GM12801 (cell line): Measurements from ENCODE around the gene ATXN3.

ENCODE experiments used
- TF ChIP-seq, protein P1 (sequence below): IDR thresholded peaks from one replicate; pipeline ENCODE4 v1.5.1; 2011; ENCODE audit warnings: control low read depth; ENCODE audit not compliant: insufficient read length; ENCODE audit errors: extremely low read depth

The ATXN3 gene

DNA sequence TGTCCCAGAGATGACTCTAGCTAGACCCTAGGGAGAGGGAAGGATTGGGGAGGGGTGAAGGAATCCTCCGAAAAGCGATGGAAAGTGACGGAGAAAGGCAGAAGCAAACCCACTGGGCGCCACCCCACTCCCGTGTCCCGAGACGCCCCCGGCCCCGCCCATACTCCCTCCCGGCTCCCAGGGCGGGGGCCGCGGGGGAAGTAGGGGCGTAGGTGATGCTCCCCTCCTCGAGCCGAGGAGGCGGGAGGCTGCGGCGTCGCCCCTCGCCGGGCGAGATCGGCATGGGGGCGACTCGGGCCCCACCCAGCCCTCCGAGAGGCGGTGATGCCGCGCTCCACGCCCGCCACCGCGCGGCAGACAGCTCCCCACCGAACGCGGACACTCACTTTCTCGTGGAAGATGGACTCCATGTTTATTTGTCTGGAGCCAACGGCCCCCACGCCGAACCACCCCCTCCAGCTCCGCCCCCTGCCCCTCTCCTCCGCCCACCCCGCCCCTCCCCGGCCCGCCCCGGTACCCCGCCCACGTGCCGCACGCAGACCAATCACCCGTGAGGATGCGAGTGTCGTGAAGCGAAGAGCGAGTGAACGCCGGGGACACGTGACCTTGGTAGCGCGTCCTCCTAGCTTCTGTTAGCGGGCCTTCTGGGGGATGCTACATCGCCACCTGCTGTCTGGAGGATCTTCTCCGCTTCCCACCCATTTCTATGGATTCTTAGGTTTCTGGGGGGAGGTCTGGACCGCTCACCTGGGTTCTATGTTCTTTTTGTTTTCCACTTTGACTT, at the start of gene ATXN3:
ATXN3 (minus strand) TSS at position 440 of the 784 bp plus-strand sequence; CDS start at position 410, 30 bp downstream.
- TF ChIP-seq, protein P1, sequence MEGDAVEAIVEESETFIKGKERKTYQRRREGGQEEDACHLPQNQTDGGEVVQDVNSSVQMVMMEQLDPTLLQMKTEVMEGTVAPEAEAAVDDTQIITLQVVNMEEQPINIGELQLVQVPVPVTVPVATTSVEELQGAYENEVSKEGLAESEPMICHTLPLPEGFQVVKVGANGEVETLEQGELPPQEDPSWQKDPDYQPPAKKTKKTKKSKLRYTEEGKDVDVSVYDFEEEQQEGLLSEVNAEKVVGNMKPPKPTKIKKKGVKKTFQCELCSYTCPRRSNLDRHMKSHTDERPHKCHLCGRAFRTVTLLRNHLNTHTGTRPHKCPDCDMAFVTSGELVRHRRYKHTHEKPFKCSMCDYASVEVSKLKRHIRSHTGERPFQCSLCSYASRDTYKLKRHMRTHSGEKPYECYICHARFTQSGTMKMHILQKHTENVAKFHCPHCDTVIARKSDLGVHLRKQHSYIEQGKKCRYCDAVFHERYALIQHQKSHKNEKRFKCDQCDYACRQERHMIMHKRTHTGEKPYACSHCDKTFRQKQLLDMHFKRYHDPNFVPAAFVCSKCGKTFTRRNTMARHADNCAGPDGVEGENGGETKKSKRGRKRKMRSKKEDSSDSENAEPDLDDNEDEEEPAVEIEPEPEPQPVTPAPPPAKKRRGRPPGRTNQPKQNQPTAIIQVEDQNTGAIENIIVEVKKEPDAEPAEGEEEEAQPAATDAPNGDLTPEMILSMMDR, result peak; percentile 63

DNA sequence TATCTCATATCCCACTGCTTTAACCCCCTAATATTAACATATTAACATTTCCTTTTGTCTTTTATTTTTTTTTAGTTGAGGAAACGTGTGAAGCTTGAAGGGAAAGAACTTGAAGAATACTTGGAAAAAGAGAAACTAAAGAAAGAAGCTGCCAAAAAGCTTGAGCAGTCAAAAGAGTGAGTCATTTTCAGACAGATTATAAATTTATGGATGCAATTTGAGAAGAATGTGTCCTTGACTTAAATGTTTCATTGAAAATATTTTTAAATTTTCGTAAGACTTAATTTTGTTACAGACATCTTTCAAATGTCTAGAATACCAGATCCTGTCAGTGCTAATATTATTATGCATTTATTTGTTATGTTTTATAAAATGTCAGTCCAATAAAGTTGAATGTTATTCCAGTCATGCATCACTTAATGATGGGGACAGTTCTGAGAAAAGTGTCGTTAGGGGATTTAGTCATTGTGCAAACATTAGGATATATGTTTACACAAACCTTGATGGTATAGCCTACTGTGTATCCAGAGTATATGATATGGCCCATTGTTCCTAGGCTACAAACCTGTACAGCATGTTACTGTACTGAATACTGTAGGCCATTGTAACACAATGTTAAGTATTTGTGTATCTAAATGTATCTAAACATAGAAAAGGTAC, 48.0 kb upstream of the ATXN3 start:
- TF ChIP-seq, protein P1, result no peak

DNA sequence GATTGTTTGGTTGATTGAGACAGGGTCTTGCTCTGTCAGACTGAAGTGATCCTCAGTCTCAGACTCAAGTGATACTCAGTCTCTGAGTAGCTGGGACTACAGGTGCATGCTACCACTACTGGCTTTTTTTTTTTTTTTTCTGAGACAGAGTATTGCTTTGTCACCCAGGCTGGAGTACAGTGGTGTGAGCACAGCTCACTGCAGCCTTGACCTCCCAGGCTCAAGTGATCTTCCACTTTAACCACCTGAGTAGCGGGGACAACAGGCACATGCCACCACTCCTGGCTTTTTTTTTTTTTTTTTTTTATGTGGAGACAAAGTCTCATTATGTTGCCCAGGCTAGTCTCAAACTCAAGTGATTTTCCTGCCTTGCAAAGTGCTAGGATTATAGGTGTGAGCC, 47.2 kb upstream of the ATXN3 start:
- TF ChIP-seq, protein P1, result no peak

DNA sequence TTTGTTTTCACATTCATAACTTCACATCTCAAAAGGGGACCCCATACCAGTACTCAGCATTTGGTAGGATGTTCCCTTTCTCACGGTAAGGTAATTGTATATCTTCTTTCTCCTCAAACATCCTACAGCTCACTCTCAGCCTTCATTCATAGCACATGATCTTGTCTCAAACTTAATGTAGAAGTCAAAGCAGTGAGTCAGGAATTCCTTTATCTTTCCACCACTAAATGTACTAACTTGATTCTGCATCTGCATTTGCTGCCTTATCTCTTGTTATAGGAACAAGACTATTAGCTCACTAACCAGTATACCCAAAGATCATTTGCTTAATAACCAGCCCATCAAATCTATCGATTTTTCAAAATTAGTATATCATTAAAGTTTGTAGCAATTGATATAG, 38.3 kb upstream of the ATXN3 start:
- TF ChIP-seq, protein P1, result no peak

DNA sequence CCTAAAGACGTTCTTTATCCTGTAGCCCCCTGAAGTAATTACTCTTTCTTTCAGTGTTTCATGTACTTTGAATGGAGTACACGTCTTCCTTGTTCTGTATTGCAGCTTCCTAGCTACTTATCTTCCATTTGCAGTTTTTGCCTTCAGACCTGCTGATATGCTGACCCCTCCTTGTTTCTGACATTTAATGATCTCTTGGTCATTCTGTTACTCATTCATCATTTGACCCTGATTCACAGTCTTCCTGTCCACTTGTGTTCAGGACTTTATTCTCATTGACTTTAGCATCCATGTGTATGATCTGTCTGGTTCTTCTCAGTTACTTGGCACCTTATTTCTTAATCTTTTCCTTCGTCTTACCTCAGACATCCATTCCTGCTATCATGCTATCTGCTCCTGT, 37.6 kb upstream of the ATXN3 start:
- TF ChIP-seq, protein P1, result no peak

DNA sequence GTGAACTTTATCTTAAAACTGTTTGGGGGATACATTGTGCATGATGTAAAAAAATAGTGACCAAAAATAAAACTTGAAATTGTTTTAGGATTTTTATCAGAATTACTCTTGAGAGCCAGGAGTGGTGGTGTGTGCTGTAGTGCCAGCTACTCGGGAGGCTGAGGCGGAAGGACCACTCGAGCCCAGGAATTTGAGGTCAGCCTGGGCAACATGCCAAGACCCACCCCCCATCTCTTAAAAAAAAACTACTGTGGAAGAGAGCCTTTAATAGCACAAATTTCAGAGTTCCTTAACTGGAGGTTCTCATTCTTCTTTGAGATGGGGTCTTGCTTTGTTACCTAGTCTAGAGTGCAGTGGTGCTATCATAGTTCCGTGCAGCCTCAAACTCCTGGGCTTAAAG, 36.9 kb upstream of the ATXN3 start:
- TF ChIP-seq, protein P1, result no peak

DNA sequence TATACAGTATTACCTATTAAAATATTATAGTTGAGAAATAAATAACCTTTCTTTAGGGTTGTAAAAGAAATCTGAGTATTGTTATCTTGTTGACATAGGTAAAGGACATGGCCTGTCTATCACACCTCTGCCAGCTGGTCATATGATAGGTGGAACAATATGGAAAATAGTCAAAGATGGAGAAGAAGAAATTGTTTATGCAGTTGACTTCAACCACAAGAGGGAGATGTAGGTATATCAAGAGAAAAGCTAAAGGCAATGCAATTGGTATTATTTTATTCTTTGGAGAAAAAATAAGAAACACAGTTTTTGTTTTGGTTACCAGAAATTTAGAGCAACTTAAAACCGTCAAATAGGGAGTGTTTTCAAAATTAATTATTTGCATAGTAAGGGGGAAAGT, 28.9 kb upstream of the ATXN3 start:
- TF ChIP-seq, protein P1, result no peak
